HepG2 (cell line): ENCODE data around the gene LSS. TPM values are rescaled to one million over a fixed set of nuclear protein-coding genes. Genes with fewer than 3 reads are reported as not detected.
A peak's percentile ranks its signal among the peaks of the same experiment; 100 is the strongest.

ENCODE experiments used
- ATF1 ChIP-seq: IDR thresholded peaks from 2 replicates; pipeline ENCODE4 v1.6.1; 2016; ENCODE audit warnings: mild to moderate bottlenecking, control low read depth
- CHCHD3 ChIP-seq: sonication (generic); formaldehyde crosslinking; IDR thresholded peaks from 2 replicates; pipeline ENCODE4 v1.8.0; 2022; ENCODE audit warnings: mild to moderate bottlenecking, missing genetic modification reagents, moderate library complexity
- CTCF ChIP-seq: sonication (generic); formaldehyde crosslinking; IDR thresholded peaks from 2 replicates; pipeline ENCODE4 v1.5.0; 2020; ENCODE audit warnings: mild to moderate bottlenecking, missing genetic modification reagents, moderate library complexity
- FLYWCH1 ChIP-seq: sonication (generic); formaldehyde crosslinking; IDR thresholded peaks from 2 replicates; pipeline ENCODE4 v1.8.1; 2023; ENCODE audit warnings: mild to moderate bottlenecking, missing genetic modification reagents
- FOXA1 ChIP-seq, 2 experiments: fragments of 450-650 bp in 1 of 2; sonication (generic) in 1 of 2; formaldehyde crosslinking in 1 of 2; IDR thresholded peaks; 2 replicates each; pipeline versions ENCODE4 v1.4.0 to v1.6.1; 2016 to 2020; ENCODE audit warnings: missing genetic modification reagents in 1 of 2
- MIXL1 ChIP-seq: IDR thresholded peaks from 2 replicates; pipeline ENCODE4 v1.6.1; 2016
- MLLT10 ChIP-seq: sonication (generic); formaldehyde crosslinking; IDR thresholded peaks from 2 replicates; pipeline ENCODE4 v1.4.0; 2020; ENCODE audit warnings: missing genetic modification reagents
- MTA1 ChIP-seq: sonication (generic); formaldehyde crosslinking; IDR thresholded peaks from 2 replicates; pipeline ENCODE4 v1.4.0; 2020; ENCODE audit warnings: missing genetic modification reagents, mild to moderate bottlenecking, borderline replicate concordance
- NFE2 ChIP-seq: sonication (generic); formaldehyde crosslinking; IDR thresholded peaks from 2 replicates; pipeline ENCODE4 v1.4.0; 2020; ENCODE audit warnings: missing genetic modification reagents
- PAWR ChIP-seq: sonication (generic); formaldehyde crosslinking; IDR thresholded peaks from 2 replicates; pipeline ENCODE4 v1.4.0; 2020; ENCODE audit warnings: missing genetic modification reagents, mild to moderate bottlenecking, borderline replicate concordance
- PHB2 ChIP-seq: fragments of 450-650 bp; IDR thresholded peaks from 2 replicates; pipeline ENCODE4 v1.6.1; 2018; ENCODE audit not compliant: partially characterized antibody
- RXRB ChIP-seq: IDR thresholded peaks from 2 replicates; pipeline ENCODE4 v1.6.1; 2016; ENCODE audit warnings: borderline replicate concordance, missing genetic modification reagents, missing compliant biosample characterization
- SNAPC4 ChIP-seq: sonication (generic); formaldehyde crosslinking; IDR thresholded peaks from 2 replicates; pipeline ENCODE4 v1.4.0; 2020; ENCODE audit warnings: mild to moderate bottlenecking, missing genetic modification reagents
- THAP9 ChIP-seq: sonication (generic); formaldehyde crosslinking; IDR thresholded peaks from 2 replicates; pipeline ENCODE4; 2020; ENCODE audit warnings: missing genetic modification reagents, mild to moderate bottlenecking, borderline replicate concordance
- U2AF1 ChIP-seq: fragments of 200-400 bp; formaldehyde crosslinking; optimal IDR thresholded peaks from 2 replicates; pipeline ENCODE3; 2017; ENCODE audit warnings: mild to moderate bottlenecking, low read depth, low read length
- ZGPAT ChIP-seq: IDR thresholded peaks from 2 replicates; pipeline ENCODE4 v1.6.1; 2016; ENCODE audit warnings: mild to moderate bottlenecking
- ZNF383 ChIP-seq: sonication (generic); formaldehyde crosslinking; IDR thresholded peaks from 2 replicates; pipeline ENCODE4 v1.4.0; 2020; ENCODE audit warnings: missing genetic modification reagents, mild to moderate bottlenecking, borderline replicate concordance
- ZNF670 ChIP-seq: sonication (generic); formaldehyde crosslinking; IDR thresholded peaks from 2 replicates; pipeline ENCODE4 v1.8.0; 2022; ENCODE audit warnings: mild to moderate bottlenecking, missing genetic modification reagents, borderline replicate concordance
- polyA plus RNA-seq, 8 experiments: library from polyadenylated mRNA; depleted of rRNA in 3 of 8; stranded (reverse) in 7 of 8; unstranded in 1 of 8; fragments of >200 nt; fragmentation: Illumina TruSeq in 4 of 8; extraction: Trizol in 4 of 8; gene quantifications; 2 replicates each; pipeline versions ENCODE4 v1.2.1 to v1.2.3, GENCODE V29; 2011 to 2016; ENCODE audit warnings: low read depth in 4 of 8, missing spikeins in 1 of 8, mixed read lengths in 1 of 8; ENCODE audit not compliant: insufficient read depth in 1 of 8
- total RNA-seq, 5 experiments: library from RNA; depleted of rRNA; stranded (reverse); fragments of >200 nt; fragmentation: Illumina TruSeq; extraction: Trizol; gene quantifications; 2 replicates each; pipeline ENCODE4 v1.2.3, GENCODE V29; 2016; ENCODE audit warnings: low read depth in 1 of 5

The LSS gene
- total and polyA plus RNA-seq, 2 of the 13 experiments (the other 11 are each of a cell fraction or from before 2014, with no cell fraction given), result 72.6 to 113 TPM

GRCh38 chr21:46153247-46154154 is 75.1 kb downstream of the LSS start (continued):
- TF ChIP-seq CHCHD3 (CRISPR knock-in tag), result no peak
- no peak for TF ChIP-seq FLYWCH1
- TF ChIP-seq U2AF1, result no peak
- TF ChIP-seq THAP9 (CRISPR knock-in tag), result no peak
- peak; percentile 82 for TF ChIP-seq CTCF (CRISPR knock-in tag)
- no peak for TF ChIP-seq MLLT10 (CRISPR knock-in tag)
- no peak for TF ChIP-seq MIXL1 (CRISPR knock-in tag)
- TF ChIP-seq ZNF383 (CRISPR knock-in tag), result no peak
- no peak for TF ChIP-seq ATF1 (CRISPR knock-in tag)
- TF ChIP-seq PHB2, result no peak
- no peak for TF ChIP-seq ZNF670 (CRISPR knock-in tag)
- peak; percentile 44; the same call in 1 of the 2 replicates for TF ChIP-seq ZGPAT
- no peak for TF ChIP-seq SNAPC4
- TF ChIP-seq PAWR (CRISPR knock-in tag), result no peak
- 0 out of 2 replicates have a peak, but pooled peaks have one; percentile 13 for TF ChIP-seq RXRB (CRISPR knock-in tag)
- TF ChIP-seq NFE2 (CRISPR knock-in tag), result no peak
- TF ChIP-seq FOXA1 (IDR thresholded peaks at IDR 0.05), result no peak
- TF ChIP-seq FOXA1 (CRISPR knock-in tag; IDR thresholded peaks at IDR 0.05), result peak; percentile 87
- peak; percentile 62; the same call in 1 of the 2 replicates for TF ChIP-seq MTA1 (CRISPR knock-in tag)
